Endothelial cell of umbilical vein (primary cell): Measurements from ENCODE around the gene NDUFV1.

ENCODE experiments used
- EZH2 ChIP-seq: IDR thresholded peaks from 2 replicates; pipeline ENCODE4 v1.6.1; 2012; ENCODE audit warnings: borderline replicate concordance, low read depth, mild to moderate bottlenecking, moderate library complexity, low read length, inconsistent platforms; ENCODE audit not compliant: severe bottlenecking
- FOS ChIP-seq: IDR thresholded peaks from 2 replicates; pipeline ENCODE4 v1.6.1; 2011; ENCODE audit warnings: mild to moderate bottlenecking, low read length, moderate library complexity, borderline replicate concordance; ENCODE audit not compliant: insufficient read depth
- GATA2 ChIP-seq: IDR thresholded peaks from 2 replicates; pipeline ENCODE4 v1.7.0; 2011; ENCODE audit warnings: low read depth, mild to moderate bottlenecking, moderate library complexity, mixed read lengths, low read length; ENCODE audit not compliant: insufficient read length, insufficient read depth
- JUN ChIP-seq: IDR thresholded peaks from 2 replicates; pipeline ENCODE4 v1.6.1; 2011; ENCODE audit warnings: borderline replicate concordance, low read depth; ENCODE audit not compliant: insufficient read length, insufficient read depth
- MYC ChIP-seq: IDR thresholded peaks from one replicate; pipeline ENCODE4 v1.6.1; 2011; ENCODE audit warnings: mild to moderate bottlenecking, low read depth, low read length
- POLR2A ChIP-seq: IDR thresholded peaks from 2 replicates; pipeline ENCODE4 v1.6.1; 2012; ENCODE audit warnings: low read depth, mild to moderate bottlenecking, control low read depth, low read length
- POLR2AphosphoS5 ChIP-seq: IDR thresholded peaks from 2 replicates; pipeline ENCODE4 v1.6.1; 2012; ENCODE audit warnings: low read depth, mild to moderate bottlenecking, control low read depth, low read length, moderate library complexity; ENCODE audit not compliant: insufficient read depth
- TF ChIP-seq, protein P1 (sequence below), 2 donors: IDR thresholded peaks; 1 replicate in 1 of 2; 2 replicates in 1 of 2; pipeline ENCODE4 v1.5.1; 2011; ENCODE audit warnings: low read length in 2 of 2, mild to moderate bottlenecking in 2 of 2, moderate library complexity in 2 of 2, control low read depth in 1 of 2, inconsistent platforms in 1 of 2, low read depth in 1 of 2; ENCODE audit not compliant: insufficient read depth in 1 of 2; ENCODE audit errors: extremely low read depth in 1 of 2
- TF ChIP-seq, protein P2 (sequence below): IDR thresholded peaks from 2 replicates; pipeline ENCODE4 v1.6.1; 2011; ENCODE audit not compliant: insufficient read depth, insufficient read length

DNA sequence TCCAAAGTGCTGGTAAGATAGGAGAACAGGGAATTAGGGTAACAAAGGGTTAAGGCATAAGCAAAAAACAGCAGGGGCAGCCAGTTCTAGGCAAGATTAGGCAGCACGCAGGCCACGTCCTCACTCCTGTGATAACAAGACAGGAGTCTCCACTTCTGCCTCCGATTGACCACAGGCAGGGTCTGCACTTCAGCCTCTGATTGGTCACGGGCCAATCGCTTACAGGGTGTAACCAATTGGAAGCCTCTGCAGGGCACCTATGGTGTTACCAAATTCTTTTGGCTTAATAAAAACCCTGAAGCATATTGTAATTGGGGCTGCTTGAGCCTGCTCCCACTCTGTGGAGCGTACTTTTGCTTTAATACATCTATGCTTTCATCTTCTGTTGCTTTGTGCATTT lies 35.3 kb upstream of the NDUFV1 start:
- TF ChIP-seq, protein P1, sequence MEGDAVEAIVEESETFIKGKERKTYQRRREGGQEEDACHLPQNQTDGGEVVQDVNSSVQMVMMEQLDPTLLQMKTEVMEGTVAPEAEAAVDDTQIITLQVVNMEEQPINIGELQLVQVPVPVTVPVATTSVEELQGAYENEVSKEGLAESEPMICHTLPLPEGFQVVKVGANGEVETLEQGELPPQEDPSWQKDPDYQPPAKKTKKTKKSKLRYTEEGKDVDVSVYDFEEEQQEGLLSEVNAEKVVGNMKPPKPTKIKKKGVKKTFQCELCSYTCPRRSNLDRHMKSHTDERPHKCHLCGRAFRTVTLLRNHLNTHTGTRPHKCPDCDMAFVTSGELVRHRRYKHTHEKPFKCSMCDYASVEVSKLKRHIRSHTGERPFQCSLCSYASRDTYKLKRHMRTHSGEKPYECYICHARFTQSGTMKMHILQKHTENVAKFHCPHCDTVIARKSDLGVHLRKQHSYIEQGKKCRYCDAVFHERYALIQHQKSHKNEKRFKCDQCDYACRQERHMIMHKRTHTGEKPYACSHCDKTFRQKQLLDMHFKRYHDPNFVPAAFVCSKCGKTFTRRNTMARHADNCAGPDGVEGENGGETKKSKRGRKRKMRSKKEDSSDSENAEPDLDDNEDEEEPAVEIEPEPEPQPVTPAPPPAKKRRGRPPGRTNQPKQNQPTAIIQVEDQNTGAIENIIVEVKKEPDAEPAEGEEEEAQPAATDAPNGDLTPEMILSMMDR (IDR thresholded peaks at IDR 0.05; ENCODE audit: extremely low read depth in 1 of 2, insufficient read depth in 1 of 2, low read depth in 1 of 2, low read length in 2 of 2): no peak
- TF ChIP-seq JUN (no peak), POLR2AphosphoS5 (no peak), POLR2A (no peak), EZH2 (no peak), FOS (no peak), MYC (no peak), GATA2 (no peak)
- TF ChIP-seq, protein P2, sequence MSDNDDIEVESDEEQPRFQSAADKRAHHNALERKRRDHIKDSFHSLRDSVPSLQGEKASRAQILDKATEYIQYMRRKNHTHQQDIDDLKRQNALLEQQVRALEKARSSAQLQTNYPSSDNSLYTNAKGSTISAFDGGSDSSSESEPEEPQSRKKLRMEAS: no peak
